IPS DF 4.7 (cell line): ENCODE results near the gene TMCO2.

ENCODE experiments used
- DNase-seq: peaks from one replicate; pipeline ENCODE4 v3.0.0-alpha.2; 2013; ENCODE audit warnings: low spot score; ENCODE audit errors: extremely low read depth

Gene TMCO2

DNA sequence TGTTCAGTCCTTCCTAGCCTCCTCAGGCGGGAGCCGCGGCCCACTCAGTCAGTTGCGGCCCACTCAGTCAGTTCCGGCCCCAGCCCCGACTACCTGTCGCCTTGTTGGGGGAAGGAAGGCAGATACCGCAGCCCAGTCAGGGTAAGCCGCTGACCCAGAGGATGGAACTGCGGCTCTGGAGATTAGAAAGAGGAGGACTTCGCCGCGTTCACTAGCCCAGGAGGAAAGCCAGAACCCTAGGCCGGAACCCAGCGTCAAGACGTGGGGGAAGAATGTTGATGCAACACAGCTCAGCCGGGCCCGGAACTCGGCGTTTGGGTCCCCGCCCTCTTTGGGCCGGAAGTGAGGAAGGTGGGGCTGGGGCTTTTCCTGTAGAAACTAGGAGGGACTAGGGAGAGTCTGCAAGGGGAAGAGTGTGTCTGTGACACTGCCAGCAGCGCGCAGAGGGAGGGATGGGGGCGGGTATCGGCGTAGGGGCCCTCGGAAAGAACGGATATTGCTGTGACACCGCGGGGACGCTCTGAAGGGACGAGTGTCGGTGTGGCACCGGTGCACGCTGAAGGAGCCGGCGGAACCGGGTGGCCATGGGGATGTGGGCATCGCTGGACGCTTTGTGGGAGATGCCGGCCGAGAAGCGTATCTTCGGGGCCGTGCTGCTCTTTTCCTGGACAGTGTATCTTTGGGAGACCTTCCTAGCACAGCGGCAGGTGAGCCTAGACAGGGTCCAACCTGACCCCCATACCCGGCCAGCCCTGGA is 10.1 kb downstream of the TMCO2 start, which contains the start of gene ZMPSTE24:
Gene ZMPSTE24, plus strand, starts transcription at position 549 of the 757 bp plus-strand sequence. Its CDS starts 36 bp downstream, at position 585.
- DNase-seq, result peak; percentile 86

GRCh38 chr1:40258445-40258769 is 10.7 kb downstream of the TMCO2 start:
- no peak for DNase-seq

DNA sequence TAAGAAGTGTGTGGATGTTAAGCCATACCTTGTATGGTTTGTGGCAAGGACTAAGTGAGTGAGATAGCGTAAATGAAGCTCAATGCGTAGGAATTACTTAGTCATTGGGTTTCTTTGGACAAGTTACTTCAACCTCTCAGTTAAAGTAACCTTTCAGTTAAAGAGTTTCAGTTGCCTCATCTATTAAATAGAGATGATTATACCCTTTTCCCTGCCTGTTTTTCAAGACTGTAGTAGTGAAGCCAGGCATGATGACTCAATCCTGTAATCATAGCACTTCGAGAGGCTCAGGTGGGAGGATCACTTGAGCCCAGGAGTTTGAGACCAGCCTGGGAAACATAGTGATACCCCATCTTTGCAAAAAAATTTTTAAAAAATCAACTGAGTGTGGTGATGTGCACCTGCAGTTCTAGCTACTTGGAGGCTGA is 16.6 kb downstream of the TMCO2 start:
- DNase-seq, result no peak

DNA sequence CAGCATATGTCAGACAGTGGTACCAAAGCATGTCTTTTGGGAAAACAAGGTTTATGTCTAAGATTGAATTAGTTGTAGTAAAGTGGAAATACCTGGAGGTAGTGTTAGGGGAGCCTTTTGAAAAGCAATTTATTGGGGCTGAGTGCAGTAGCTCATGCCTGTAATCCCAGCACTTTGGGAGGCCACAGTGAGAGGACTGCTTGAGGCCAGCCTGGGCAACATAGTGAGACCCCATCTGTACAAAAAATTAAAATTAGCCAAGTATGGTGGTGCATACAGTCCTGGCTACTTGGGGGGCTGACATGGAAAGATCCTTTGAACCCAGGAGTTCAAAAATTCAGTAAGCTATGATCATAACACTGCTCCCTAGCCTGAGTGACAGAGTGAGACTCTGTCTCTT is 17.6 kb downstream of the TMCO2 start:
- no peak for DNase-seq

GRCh38 chr1:40265919-40266318 is 18.2 kb downstream of the TMCO2 start:
- DNase-seq, result no peak

DNA sequence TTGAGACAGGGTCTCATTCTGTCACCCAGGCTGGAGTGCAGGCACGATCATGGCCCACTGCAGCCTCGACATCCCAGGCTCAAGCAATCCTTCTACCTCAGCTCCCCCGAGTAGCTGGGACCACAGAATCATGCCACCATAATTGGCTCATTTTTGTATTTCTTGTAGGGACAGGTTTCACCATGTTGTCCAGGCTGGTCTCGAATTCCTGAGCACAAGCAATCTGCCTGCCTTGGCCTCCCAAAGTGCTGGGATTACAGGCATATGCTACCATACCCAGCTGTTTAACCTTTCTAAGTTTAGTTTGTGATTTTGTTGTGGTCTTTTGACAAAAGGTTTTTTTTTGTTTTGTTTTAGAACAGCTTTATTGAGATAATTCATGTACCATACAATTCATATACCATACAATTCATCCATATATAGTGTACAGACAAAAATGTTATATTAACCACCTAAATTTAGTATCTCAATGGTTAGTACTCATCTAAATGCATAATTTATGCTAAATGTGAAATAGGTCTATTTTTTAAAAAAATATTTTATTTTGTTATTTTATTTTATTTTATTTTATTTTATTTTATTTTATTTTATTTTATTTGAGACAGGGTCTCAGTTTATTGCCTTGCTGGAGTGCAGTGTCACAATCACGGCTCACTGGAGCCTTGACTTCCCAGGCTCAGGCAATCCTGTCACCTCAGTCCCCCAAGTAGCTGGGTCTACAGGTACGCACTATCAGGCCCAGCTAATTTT is 19.2 kb downstream of the TMCO2 start:
- no peak for DNase-seq

DNA sequence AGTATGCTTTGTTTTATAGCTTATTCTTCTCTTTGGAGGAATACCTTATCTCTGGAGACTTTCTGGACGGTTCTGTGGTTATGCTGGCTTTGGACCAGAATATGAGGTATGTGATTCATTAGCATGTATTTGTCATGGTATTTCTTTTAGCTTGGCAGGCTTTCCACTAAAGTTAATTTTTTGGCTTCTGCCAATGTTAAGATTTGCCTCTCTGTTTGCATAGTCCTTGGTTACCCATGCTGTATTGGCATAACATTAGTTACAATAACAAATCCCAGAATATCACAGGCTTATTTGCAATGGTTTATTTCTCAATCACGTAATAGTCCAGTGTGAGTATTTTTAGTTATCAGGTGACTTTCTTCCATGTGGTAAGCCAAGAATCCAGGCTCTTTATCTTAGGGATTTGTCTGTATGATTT is 20.0 kb downstream of the TMCO2 start:
- no peak for DNase-seq

- no peak for DNase-seq
Measured at GRCh38 chr1:40268211-40268610, 20.5 kb downstream of the TMCO2 start.

- DNase-seq, result no peak
Measured at GRCh38 chr1:40270152-40270834, 22.6 kb downstream of the TMCO2 start.

- DNase-seq, result no peak
Measured at GRCh38 chr1:40272653-40273213, 25.0 kb downstream of the TMCO2 start.

DNA sequence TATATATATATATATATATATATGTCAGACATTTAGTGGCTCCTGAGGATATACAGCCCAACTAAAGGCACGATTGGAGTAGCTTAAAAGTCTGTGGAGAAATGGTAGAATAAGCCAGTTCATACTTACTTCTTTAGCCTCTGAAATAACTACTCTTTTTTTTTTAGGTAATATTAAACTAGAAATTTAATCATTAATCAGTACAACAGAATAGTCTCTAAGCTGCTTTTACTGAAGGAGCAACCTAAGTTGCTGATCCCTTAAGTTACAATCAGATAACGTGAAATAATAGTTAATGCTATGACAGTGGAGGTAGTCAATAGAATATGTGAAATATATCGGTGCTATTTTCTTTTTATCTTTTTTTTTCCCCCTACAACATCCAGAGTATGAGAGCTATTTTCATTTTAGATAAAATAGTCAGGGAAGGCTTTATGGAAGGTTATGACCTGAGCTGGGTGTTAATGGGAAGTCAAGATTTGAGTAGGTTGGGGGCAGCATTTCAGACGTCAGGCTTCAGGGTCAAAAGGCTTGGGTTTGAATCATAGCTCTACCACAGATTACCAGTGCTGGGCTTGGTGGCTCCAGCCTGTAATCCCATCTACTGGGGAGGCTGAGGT is 25.9 kb downstream of the TMCO2 start:
- DNase-seq, result no peak

DNA sequence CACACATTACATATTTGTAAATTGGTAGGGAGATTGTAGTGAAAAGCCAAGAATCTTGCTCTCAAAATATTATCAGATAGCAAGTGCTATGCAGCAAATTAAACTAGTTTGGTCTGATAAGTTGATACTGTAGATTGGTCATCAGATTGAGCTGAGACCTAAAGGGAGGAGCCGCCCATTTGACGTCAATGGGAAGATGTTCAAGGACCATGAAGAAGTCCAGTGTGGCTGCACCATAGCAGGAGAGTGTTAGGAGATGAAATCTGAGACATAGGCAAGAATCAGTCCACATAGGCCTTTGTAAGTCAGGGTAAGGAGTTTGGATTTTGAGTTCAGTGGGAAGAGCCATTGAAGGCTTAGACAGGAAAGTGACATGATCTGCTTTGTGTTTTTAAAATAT is 26.6 kb downstream of the TMCO2 start:
- DNase-seq, result no peak

DNA sequence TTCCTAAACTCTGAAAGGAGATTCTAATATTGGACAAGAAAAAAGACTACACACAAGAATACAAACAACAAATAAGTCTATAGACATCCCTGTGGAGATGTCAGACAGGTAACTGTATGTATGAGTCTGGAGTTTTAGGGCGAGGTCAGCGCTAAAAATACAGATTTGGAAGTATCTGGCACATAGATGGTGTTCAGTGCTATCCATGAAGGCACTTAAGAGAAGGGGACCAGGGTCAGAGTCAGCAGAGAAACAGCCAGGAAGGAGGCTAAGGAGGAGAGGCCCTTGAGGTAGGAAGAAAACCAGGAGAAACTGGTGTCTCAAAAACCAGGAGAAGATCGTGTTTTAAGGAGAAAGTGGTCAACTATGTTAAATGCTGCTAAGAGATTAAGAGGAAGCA is 28.4 kb downstream of the TMCO2 start:
- no peak for DNase-seq

DNA sequence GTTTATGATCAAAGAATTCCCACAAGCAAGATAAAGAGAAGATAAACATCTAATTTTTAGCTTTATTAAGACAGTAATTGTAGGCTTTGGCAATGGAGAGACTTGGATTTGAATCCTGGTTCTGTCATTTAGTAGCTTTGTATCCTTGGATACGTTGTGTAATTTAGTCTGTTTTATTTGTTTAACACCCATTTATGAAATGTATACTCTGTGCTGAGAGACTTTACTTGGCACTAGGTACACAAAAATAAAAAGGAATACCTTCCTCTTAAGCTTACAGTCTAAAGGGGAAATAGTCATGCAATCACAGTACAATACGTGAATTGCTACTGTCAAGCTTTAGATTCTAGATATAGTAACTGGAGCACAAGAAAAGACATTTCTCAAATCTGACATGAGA is 34.1 kb downstream of the TMCO2 start:
- no peak for DNase-seq

GRCh38 chr1:40291293-40291692 is 43.6 kb downstream of the TMCO2 start:
- DNase-seq, result no peak

DNA sequence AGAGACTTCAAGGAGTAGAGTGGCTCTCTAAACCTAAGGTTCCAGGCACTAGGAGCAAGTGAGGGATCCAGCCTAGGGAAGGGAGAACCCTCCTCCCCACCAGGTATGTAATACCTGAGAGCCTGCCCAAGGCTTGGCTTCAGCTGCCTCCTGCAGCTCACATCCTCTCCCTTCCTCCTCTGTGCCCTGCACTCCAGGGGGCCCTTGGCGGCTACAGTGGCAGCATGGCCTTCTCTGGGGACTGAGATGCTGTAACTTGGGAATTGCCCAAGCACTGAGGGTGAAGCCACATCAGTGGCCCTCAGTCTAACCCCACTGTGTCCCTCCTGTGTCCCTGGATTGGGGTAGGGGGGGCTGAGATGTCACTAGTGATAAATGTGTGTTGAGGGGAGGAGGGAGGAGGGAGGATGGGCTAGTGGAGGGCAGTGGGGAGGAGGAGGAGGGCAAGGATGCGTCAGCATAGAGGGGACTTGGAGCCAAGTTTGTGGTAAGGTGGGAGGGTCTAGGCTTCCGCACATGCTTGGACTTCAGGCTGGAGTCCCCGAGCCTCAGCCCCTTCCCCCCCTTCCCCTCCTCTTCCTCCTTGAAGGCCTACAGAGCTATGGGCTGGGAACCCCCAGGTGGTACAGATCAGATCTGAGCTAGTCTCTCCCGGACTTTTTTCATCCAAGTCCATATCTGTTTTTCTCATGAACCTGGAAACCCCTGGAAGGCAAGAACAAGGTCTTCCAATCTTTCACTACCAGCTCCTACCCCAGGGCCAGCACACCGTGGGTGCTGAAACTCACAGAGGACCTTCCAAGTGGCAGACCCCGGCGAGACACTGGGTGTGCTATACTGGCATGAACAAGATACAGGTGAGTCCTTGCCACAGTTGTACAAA is 51.9 kb downstream of the TMCO2 start:
- DNase-seq, result no peak

- DNase-seq, result no peak
Measured at GRCh38 chr1:40300249-40300567, 52.5 kb downstream of the TMCO2 start.

DNA sequence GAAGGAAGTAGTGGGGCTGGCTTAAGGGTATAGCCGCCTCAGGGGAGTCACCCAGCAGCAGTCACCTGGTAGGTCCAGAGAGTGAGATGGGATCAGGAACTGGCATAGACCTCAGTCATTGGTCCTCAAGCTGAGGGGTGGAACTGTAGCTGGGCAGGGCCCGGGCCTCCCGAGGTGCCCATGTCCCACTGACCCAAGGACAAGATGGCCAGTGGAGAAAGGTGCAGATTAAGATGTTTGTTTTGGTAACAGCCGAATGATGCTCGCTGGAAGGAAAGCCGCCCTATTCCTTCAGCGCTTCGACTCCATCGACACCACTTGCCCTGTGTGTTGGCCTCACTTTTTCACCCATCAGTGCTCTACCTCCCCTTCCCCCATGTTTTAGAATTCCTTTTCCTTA is 52.9 kb downstream of the TMCO2 start:
- no peak for DNase-seq

- no peak for DNase-seq
Measured at GRCh38 chr1:40301066-40301465, 53.3 kb downstream of the TMCO2 start.
